ENCODE results near the gene PHKA1.
"Not testable (repeated sequence)": the region's sequence is repeated elsewhere in the genome, so short reads cannot be mapped to it uniquely, and the experiment has no call there.

DNA sequence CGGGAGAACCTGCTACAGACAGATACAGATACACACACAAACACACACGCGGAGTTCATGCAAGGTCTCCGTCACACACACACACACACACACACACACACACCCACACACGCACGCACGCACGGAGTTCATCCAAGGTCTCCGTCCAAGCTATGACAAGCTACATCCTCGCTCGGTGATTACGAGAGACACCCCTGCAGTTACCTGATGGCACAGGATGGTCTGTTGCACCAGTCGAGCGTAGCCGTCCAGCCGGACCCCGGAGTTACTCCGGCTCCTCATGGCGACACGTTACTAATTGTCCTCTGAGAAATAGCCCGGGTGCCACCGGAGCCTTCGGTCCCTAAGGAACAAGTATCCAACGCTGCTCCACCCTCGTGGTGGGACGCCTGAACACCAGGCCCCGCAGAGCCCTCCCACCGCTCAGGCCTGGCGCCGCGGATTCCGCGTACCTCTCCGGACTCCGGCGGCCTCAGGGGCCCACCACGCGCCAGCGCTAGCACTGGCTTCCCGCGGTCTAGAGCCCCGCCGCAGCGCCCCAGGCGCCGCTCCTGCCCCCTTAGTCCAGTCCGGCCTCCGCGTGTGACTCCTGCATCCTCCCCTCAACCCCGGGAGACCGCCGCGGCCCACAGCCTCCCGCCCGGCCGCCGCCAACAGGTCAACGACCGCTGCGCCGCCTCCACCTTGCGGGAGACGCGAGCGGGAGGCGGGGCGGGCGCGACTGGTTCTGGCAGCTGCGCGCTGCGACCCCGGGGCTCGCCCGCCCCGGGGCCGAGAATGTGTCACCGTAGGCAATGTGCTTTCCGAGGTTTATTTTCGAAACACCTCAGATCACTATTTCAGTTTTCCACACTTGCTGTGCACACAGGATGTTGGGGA is at the start of gene PHKA1:
- TF ChIP-seq, protein P1, sequence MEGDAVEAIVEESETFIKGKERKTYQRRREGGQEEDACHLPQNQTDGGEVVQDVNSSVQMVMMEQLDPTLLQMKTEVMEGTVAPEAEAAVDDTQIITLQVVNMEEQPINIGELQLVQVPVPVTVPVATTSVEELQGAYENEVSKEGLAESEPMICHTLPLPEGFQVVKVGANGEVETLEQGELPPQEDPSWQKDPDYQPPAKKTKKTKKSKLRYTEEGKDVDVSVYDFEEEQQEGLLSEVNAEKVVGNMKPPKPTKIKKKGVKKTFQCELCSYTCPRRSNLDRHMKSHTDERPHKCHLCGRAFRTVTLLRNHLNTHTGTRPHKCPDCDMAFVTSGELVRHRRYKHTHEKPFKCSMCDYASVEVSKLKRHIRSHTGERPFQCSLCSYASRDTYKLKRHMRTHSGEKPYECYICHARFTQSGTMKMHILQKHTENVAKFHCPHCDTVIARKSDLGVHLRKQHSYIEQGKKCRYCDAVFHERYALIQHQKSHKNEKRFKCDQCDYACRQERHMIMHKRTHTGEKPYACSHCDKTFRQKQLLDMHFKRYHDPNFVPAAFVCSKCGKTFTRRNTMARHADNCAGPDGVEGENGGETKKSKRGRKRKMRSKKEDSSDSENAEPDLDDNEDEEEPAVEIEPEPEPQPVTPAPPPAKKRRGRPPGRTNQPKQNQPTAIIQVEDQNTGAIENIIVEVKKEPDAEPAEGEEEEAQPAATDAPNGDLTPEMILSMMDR (conservative IDR thresholded peaks at IDR 0.05; ENCODE audit: low read depth in 2 of 2): not testable (repeated sequence)
- TF ChIP-seq POLR2AphosphoS5 (IDR thresholded peaks at IDR 0.05; ENCODE audit: low read depth); EZH2 (IDR thresholded peaks at IDR 0.05; ENCODE audit: low read depth, unreplicated experiment); CREB1 (CRISPR knock-in tag; IDR thresholded peaks at IDR 0.05; ENCODE audit: low read depth); ZNF114 (CRISPR knock-in tag; IDR thresholded peaks at IDR 0.05); JUNB (IDR thresholded peaks at IDR 0.05; ENCODE audit: unreplicated experiment); EZH2phosphoT487 (IDR thresholded peaks at IDR 0.05; ENCODE audit: unreplicated experiment); ZNF331 (CRISPR knock-in tag; IDR thresholded peaks at IDR 0.05; ENCODE audit: low read depth): not testable (repeated sequence)
- TF ChIP-seq, protein P2, sequence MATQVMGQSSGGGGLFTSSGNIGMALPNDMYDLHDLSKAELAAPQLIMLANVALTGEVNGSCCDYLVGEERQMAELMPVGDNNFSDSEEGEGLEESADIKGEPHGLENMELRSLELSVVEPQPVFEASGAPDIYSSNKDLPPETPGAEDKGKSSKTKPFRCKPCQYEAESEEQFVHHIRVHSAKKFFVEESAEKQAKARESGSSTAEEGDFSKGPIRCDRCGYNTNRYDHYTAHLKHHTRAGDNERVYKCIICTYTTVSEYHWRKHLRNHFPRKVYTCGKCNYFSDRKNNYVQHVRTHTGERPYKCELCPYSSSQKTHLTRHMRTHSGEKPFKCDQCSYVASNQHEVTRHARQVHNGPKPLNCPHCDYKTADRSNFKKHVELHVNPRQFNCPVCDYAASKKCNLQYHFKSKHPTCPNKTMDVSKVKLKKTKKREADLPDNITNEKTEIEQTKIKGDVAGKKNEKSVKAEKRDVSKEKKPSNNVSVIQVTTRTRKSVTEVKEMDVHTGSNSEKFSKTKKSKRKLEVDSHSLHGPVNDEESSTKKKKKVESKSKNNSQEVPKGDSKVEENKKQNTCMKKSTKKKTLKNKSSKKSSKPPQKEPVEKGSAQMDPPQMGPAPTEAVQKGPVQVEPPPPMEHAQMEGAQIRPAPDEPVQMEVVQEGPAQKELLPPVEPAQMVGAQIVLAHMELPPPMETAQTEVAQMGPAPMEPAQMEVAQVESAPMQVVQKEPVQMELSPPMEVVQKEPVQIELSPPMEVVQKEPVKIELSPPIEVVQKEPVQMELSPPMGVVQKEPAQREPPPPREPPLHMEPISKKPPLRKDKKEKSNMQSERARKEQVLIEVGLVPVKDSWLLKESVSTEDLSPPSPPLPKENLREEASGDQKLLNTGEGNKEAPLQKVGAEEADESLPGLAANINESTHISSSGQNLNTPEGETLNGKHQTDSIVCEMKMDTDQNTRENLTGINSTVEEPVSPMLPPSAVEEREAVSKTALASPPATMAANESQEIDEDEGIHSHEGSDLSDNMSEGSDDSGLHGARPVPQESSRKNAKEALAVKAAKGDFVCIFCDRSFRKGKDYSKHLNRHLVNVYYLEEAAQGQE (IDR thresholded peaks at IDR 0.05; ENCODE audit: unreplicated experiment): not testable (repeated sequence)
- TF ChIP-seq, protein P3, sequence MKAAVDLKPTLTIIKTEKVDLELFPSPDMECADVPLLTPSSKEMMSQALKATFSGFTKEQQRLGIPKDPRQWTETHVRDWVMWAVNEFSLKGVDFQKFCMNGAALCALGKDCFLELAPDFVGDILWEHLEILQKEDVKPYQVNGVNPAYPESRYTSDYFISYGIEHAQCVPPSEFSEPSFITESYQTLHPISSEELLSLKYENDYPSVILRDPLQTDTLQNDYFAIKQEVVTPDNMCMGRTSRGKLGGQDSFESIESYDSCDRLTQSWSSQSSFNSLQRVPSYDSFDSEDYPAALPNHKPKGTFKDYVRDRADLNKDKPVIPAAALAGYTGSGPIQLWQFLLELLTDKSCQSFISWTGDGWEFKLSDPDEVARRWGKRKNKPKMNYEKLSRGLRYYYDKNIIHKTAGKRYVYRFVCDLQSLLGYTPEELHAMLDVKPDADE (IDR thresholded peaks at IDR 0.05): not testable (repeated sequence)
- TF ChIP-seq, protein P4, sequence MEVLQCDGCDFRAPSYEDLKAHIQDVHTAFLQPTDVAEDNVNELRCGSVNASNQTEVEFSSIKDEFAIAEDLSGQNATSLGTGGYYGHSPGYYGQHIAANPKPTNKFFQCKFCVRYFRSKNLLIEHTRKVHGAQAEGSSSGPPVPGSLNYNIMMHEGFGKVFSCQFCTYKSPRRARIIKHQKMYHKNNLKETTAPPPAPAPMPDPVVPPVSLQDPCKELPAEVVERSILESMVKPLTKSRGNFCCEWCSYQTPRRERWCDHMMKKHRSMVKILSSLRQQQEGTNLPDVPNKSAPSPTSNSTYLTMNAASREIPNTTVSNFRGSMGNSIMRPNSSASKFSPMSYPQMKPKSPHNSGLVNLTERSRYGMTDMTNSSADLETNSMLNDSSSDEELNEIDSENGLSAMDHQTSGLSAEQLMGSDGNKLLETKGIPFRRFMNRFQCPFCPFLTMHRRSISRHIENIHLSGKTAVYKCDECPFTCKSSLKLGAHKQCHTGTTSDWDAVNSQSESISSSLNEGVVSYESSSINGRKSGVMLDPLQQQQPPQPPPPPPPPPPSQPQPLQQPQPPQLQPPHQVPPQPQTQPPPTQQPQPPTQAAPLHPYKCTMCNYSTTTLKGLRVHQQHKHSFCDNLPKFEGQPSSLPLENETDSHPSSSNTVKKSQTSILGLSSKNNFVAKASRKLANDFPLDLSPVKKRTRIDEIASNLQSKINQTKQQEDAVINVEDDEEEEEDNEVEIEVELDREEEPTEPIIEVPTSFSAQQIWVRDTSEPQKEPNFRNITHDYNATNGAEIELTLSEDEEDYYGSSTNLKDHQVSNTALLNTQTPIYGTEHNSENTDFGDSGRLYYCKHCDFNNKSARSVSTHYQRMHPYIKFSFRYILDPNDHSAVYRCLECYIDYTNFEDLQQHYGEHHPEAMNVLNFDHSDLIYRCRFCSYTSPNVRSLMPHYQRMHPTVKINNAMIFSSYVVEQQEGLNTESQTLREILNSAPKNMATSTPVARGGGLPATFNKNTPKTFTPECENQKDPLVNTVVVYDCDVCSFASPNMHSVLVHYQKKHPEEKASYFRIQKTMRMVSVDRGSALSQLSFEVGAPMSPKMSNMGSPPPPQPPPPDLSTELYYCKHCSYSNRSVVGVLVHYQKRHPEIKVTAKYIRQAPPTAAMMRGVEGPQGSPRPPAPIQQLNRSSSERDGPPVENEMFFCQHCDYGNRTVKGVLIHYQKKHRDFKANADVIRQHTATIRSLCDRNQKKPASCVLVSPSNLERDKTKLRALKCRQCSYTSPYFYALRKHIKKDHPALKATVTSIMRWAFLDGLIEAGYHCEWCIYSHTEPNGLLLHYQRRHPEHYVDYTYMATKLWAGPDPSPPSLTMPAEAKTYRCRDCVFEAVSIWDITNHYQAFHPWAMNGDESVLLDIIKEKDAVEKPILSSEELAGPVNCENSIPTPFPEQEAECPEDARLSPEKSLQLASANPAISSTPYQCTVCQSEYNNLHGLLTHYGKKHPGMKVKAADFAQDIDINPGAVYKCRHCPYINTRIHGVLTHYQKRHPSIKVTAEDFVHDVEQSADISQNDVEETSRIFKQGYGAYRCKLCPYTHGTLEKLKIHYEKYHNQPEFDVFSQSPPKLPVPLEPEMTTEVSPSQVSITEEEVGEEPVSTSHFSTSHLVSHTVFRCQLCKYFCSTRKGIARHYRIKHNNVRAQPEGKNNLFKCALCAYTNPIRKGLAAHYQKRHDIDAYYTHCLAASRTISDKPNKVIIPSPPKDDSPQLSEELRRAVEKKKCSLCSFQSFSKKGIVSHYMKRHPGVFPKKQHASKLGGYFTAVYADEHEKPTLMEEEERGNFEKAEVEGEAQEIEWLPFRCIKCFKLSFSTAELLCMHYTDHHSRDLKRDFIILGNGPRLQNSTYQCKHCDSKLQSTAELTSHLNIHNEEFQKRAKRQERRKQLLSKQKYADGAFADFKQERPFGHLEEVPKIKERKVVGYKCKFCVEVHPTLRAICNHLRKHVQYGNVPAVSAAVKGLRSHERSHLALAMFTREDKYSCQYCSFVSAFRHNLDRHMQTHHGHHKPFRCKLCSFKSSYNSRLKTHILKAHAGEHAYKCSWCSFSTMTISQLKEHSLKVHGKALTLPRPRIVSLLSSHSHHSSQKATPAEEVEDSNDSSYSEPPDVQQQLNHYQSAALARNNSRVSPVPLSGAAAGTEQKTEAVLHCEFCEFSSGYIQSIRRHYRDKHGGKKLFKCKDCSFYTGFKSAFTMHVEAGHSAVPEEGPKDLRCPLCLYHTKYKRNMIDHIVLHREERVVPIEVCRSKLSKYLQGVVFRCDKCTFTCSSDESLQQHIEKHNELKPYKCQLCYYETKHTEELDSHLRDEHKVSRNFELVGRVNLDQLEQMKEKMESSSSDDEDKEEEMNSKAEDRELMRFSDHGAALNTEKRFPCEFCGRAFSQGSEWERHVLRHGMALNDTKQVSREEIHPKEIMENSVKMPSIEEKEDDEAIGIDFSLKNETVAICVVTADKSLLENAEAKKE (CRISPR knock-in tag; IDR thresholded peaks at IDR 0.05): not testable (repeated sequence)

Measured in GM23338 (cell line).